ENCODE results near the gene ABCB11. TPM values are rescaled to one million over a fixed set of nuclear protein-coding genes. Genes with fewer than 3 reads are reported as not detected.

Gene ABCB11
- total and polyA plus RNA-seq, 9 of the 15 experiments (the other 6 are each of a cell fraction or from before 2014, with no cell fraction given) = 0.04 to 0.51 (median 0.10) TPM; not detected in 1

DNA sequence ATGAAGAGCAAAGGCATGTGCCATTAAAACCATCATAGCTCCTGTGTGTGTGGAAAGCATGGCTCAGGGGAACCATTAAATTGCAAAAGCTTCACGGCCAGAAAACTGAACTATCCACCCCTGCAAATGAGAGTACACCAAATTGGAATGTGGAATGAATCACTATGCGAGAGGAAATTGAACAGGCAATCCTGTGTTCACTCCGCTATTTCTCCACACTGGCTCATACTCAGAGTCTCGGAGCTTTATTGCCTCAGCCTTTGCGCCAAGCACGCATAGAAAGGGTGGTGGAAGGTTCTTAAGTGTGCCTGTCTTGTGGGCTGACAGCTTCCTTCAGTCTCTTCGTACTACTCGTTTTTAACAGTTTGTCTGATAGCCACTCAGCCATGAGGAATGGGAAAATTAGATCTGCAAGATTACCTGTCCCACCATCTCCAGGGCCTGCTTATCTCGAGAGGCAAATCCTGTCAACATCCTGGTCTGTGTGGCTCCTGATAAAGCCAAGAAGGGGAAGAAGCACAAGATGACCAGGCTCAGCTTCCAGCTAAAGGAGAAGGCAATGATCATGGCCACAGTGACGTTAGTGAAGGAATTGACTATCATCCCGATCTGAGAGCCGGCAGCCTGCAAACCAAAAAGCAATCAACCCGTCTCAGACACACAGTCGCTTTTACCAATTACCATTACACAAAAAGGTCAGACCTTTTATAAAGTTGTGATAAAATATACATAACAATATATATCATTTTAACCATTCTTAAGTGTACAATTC is 95.1 kb downstream of the ABCB11 start (continued):
- TF ChIP-seq, protein P1, sequence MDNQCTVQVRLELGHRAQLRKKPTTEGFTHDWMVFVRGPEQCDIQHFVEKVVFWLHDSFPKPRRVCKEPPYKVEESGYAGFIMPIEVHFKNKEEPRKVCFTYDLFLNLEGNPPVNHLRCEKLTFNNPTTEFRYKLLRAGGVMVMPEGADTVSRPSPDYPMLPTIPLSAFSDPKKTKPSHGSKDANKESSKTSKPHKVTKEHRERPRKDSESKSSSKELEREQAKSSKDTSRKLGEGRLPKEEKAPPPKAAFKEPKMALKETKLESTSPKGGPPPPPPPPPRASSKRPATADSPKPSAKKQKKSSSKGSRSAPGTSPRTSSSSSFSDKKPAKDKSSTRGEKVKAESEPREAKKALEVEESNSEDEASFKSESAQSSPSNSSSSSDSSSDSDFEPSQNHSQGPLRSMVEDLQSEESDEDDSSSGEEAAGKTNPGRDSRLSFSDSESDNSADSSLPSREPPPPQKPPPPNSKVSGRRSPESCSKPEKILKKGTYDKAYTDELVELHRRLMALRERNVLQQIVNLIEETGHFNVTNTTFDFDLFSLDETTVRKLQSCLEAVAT (IDR thresholded peaks at IDR 0.05) = peak in 1 of 2 experiments; percentile 64; a peak in 2 of 4 replicates
- TF ChIP-seq FOXA1 (IDR thresholded peaks at IDR 0.05; ENCODE audit: borderline replicate concordance) (no peak), ZNF239 (CRISPR knock-in tag; IDR thresholded peaks at IDR 0.05) (peak; percentile 71), FOXJ2 (tag; IDR thresholded peaks at IDR 0.05) (peak; percentile 95), MCM7 (IDR thresholded peaks at IDR 0.05) (peak in 1 of 2 experiments; percentile 38; a peak in 1 of 4 replicates), ZNF197 (CRISPR knock-in tag; IDR thresholded peaks at IDR 0.05; ENCODE audit: low read depth) (peak; percentile 97), CREM (IDR thresholded peaks at IDR 0.05; ENCODE audit: low read depth) (peak; percentile 92), MAFF (IDR thresholded peaks at IDR 0.05; ENCODE audit: low read length) (peak; percentile 43; the same call in 1 of the 2 replicates)
- TF ChIP-seq, protein P2, sequence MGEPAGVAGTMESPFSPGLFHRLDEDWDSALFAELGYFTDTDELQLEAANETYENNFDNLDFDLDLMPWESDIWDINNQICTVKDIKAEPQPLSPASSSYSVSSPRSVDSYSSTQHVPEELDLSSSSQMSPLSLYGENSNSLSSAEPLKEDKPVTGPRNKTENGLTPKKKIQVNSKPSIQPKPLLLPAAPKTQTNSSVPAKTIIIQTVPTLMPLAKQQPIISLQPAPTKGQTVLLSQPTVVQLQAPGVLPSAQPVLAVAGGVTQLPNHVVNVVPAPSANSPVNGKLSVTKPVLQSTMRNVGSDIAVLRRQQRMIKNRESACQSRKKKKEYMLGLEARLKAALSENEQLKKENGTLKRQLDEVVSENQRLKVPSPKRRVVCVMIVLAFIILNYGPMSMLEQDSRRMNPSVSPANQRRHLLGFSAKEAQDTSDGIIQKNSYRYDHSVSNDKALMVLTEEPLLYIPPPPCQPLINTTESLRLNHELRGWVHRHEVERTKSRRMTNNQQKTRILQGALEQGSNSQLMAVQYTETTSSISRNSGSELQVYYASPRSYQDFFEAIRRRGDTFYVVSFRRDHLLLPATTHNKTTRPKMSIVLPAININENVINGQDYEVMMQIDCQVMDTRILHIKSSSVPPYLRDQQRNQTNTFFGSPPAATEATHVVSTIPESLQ (CRISPR knock-in tag; IDR thresholded peaks at IDR 0.05) = 0 out of 2 replicates have a peak, but pooled peaks have one; percentile 60
- TF ChIP-seq, protein P3, sequence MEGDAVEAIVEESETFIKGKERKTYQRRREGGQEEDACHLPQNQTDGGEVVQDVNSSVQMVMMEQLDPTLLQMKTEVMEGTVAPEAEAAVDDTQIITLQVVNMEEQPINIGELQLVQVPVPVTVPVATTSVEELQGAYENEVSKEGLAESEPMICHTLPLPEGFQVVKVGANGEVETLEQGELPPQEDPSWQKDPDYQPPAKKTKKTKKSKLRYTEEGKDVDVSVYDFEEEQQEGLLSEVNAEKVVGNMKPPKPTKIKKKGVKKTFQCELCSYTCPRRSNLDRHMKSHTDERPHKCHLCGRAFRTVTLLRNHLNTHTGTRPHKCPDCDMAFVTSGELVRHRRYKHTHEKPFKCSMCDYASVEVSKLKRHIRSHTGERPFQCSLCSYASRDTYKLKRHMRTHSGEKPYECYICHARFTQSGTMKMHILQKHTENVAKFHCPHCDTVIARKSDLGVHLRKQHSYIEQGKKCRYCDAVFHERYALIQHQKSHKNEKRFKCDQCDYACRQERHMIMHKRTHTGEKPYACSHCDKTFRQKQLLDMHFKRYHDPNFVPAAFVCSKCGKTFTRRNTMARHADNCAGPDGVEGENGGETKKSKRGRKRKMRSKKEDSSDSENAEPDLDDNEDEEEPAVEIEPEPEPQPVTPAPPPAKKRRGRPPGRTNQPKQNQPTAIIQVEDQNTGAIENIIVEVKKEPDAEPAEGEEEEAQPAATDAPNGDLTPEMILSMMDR (IDR thresholded peaks at IDR 0.05 in 2 of 3, conservative IDR thresholded peaks at IDR 0.05 in 1 of 3; ENCODE audit: insufficient read depth in 2 of 3, low read depth in 1 of 3, low read length in 3 of 3) = peak in 1 of 3 experiments; percentile 8; a peak in 2 of 6 replicates
- TF ChIP-seq, protein P4, sequence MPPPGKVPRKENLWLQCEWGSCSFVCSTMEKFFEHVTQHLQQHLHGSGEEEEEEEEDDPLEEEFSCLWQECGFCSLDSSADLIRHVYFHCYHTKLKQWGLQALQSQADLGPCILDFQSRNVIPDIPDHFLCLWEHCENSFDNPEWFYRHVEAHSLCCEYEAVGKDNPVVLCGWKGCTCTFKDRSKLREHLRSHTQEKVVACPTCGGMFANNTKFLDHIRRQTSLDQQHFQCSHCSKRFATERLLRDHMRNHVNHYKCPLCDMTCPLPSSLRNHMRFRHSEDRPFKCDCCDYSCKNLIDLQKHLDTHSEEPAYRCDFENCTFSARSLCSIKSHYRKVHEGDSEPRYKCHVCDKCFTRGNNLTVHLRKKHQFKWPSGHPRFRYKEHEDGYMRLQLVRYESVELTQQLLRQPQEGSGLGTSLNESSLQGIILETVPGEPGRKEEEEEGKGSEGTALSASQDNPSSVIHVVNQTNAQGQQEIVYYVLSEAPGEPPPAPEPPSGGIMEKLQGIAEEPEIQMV (tag; conservative IDR thresholded peaks at IDR 0.05; ENCODE audit: low read depth) = no peak; the same call in 1 of the 2 replicates
- TF ChIP-seq, protein P5, sequence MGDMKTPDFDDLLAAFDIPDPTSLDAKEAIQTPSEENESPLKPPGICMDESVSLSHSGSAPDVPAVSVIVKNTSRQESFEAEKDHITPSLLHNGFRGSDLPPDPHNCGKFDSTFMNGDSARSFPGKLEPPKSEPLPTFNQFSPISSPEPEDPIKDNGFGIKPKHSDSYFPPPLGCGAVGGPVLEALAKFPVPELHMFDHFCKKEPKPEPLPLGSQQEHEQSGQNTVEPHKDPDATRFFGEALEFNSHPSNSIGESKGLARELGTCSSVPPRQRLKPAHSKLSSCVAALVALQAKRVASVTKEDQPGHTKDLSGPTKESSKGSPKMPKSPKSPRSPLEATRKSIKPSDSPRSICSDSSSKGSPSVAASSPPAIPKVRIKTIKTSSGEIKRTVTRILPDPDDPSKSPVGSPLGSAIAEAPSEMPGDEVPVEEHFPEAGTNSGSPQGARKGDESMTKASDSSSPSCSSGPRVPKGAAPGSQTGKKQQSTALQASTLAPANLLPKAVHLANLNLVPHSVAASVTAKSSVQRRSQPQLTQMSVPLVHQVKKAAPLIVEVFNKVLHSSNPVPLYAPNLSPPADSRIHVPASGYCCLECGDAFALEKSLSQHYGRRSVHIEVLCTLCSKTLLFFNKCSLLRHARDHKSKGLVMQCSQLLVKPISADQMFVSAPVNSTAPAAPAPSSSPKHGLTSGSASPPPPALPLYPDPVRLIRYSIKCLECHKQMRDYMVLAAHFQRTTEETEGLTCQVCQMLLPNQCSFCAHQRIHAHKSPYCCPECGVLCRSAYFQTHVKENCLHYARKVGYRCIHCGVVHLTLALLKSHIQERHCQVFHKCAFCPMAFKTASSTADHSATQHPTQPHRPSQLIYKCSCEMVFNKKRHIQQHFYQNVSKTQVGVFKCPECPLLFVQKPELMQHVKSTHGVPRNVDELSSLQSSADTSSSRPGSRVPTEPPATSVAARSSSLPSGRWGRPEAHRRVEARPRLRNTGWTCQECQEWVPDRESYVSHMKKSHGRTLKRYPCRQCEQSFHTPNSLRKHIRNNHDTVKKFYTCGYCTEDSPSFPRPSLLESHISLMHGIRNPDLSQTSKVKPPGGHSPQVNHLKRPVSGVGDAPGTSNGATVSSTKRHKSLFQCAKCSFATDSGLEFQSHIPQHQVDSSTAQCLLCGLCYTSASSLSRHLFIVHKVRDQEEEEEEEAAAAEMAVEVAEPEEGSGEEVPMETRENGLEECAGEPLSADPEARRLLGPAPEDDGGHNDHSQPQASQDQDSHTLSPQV (IDR thresholded peaks at IDR 0.05) = peak; percentile 91
